Skeletal muscle tissue (tissue), 5 donors: Measurements from ENCODE around the gene B3GNT3. TPM values are rescaled to one million over a fixed set of nuclear protein-coding genes. Genes with fewer than 3 reads are reported as not detected.

Source experiments
- H3K27ac ChIP-seq: one replicate; pipeline ENCODE4 v1.7.0; 2013; ENCODE audit warnings: mild to moderate bottlenecking, low read depth, low read length, inconsistent platforms
- H3K27me3 ChIP-seq, 3 donors: one replicate each; pipeline ENCODE4 v1.7.0; 2013; ENCODE audit warnings: low read length in 3 of 3; ENCODE audit not compliant: control insufficient read depth in 3 of 3, insufficient read depth in 3 of 3
- H3K36me3 ChIP-seq, 3 donors: one replicate each; pipeline ENCODE4 v1.7.0; 2013; ENCODE audit warnings: low read length in 3 of 3; ENCODE audit not compliant: control insufficient read depth in 3 of 3, insufficient read depth in 3 of 3
- H3K4me1 ChIP-seq, 3 donors: one replicate each; pipeline ENCODE4 v1.7.0; 2013; ENCODE audit warnings: low read length in 3 of 3, mild to moderate bottlenecking in 3 of 3; ENCODE audit not compliant: control insufficient read depth in 3 of 3, insufficient read depth in 3 of 3
- H3K4me3 ChIP-seq, 3 donors: one replicate each; pipeline ENCODE4 v1.7.0; 2013; ENCODE audit warnings: low read length in 3 of 3
- H3K9ac ChIP-seq, 3 donors: one replicate each; pipeline ENCODE4 v1.7.0; 2013; ENCODE audit warnings: low read length in 3 of 3, mild to moderate bottlenecking in 3 of 3, moderate library complexity in 2 of 3, low read depth in 1 of 3
- H3K9me3 ChIP-seq, 3 donors: one replicate each; pipeline ENCODE4 v1.7.0; 2013; ENCODE audit warnings: low read length in 3 of 3; ENCODE audit not compliant: control insufficient read depth in 3 of 3
- small RNA-seq: library from RNA; depleted of rRNA; stranded (forward); fragments of <200 nt; gene quantifications from one replicate; pipeline ENCODE3, GENCODE V24; 2014
- total RNA-seq: library from RNA; depleted of rRNA; stranded (reverse); fragments of >200 nt; gene quantifications from one replicate; pipeline ENCODE4 v1.2.3, GENCODE V29; 2014
- donor health status: Osteomylitis.

Gene B3GNT3
- total RNA-seq, 1 donor from 2014 or later, result not detected

- H3K27me3 ChIP-seq, result no peaks in the 10 kb centered on the region
- peak within 1 kb of the TSS; percentile 85 to 97 (median 97) for H3K9ac ChIP-seq
- peak within 1 kb of the TSS; percentile 90 for H3K27ac ChIP-seq
- peak within 1 kb of the TSS; percentile 82 to 99 (median 97) for H3K4me3 ChIP-seq
- no peaks in the 10 kb centered on the region for H3K9me3 ChIP-seq
- H3K36me3 ChIP-seq, result peaks cover 30 to 38% (median 38%) of the 10 kb centered on the region in 3 donors
- H3K4me1 ChIP-seq, result peaks cover 31 to 52% (median 45%) of the 10 kb centered on the region in 3 donors
Measured at GRCh38 chr19:17859533-17860330, 64.8 kb downstream of the B3GNT3 start, which contains the start of gene RPL18A. Gene RPL18A (plus strand): TSS chr19:17859910. CDS start chr19:17859957, 47 bp downstream.

DNA sequence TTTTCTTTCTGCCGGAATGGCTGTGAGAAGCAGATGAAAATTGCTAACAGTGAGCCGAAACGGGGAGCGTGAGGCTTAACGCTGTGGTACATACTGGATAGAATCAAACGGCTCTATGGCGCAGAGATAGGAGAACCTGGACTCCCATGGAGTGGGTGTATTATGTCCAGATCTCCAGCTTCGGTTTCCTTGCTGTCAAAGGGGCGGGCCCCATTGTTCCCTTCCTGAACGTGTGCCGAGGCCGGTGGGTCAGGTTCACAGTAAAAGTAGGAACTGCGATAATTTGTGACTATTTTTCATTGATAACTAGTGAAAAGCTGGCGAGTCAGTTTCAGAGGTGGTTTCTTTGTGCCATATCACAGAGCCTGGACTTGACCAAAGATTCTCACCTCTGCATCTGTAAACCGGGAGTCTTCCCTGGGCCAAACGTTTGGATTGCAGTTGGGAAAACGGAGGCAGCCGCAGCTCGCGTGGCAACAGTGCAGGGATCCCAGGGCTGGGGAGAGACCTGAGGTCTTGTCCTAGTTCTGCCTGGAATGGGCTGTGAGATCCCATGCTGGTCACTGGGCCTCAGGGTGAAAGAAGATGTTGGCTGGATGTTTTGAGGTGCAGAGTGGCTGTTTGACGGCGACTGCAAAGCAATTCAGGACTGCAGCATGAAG is 65.5 kb downstream of the B3GNT3 start:
- Histone ChIP-seq H3K27me3 (no peaks in the 10 kb centered on the region), H3K9me3 (no peaks in the 10 kb centered on the region), H3K4me3 (peak overlapping the region; percentile 82 to 99 (median 97)), H3K9ac (peak overlapping the region; percentile 85 to 97 (median 97)), H3K27ac (peak overlapping the region; percentile 90), H3K4me1 (peaks cover 31 to 49% (median 46%) of the 10 kb centered on the region in 3 donors), H3K36me3 (peaks cover 33 to 42% (median 40%) of the 10 kb centered on the region in 3 donors)

DNA sequence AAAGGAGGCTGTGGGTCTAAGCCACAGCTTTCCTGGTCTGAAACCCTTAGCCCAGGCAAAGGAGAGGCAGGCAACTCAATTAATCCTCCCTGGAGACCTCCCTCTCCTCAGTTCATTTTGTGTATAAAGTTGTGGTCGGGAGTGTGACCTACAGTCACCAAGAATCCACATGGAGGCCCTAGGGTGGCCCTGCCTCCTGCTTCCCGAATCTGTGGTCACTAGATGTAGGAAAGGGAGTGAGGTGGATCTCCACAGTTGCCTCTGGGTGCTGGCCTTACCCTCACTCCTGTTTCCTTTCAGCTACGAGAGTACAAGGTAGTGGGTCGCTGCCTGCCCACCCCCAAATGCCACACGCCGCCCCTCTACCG is 66.0 kb downstream of the B3GNT3 start:
- peak overlapping the region; percentile 85 to 97 (median 97) for H3K9ac ChIP-seq
- peaks cover 37 to 47% (median 44%) of the 10 kb centered on the region in 3 donors for H3K36me3 ChIP-seq
- peak overlapping the region; percentile 90 for H3K27ac ChIP-seq
- H3K27me3 ChIP-seq, result no peaks in the 10 kb centered on the region
- H3K9me3 ChIP-seq, result no peaks in the 10 kb centered on the region
- peak overlapping the region; percentile 82 to 99 (median 97) for H3K4me3 ChIP-seq
- peaks cover 31 to 53% (median 51%) of the 10 kb centered on the region in 3 donors for H3K4me1 ChIP-seq

- Histone ChIP-seq H3K9ac (peak overlapping the region; percentile 66 to 97 (median 85)), H3K9me3 (no peaks in the 10 kb centered on the region), H3K4me1 (peaks cover 31 to 56% (median 52%) of the 10 kb centered on the region in 3 donors), H3K36me3 (peaks cover 37 to 49% (median 44%) of the 10 kb centered on the region in 3 donors), H3K27me3 (no peaks in the 10 kb centered on the region), H3K27ac (peak overlapping the region; percentile 90), H3K4me3 (peak overlapping the region; percentile 51 to 97 (median 82))
Measured at GRCh38 chr19:17861542-17862402, 66.8 kb downstream of the B3GNT3 start.

- no peaks in the 10 kb centered on the region for H3K27me3 ChIP-seq
- peak overlapping the region in 1 of 3 donors; percentile 13 for H3K4me3 ChIP-seq
- peaks cover 31 to 56% (median 52%) of the 10 kb centered on the region in 3 donors for H3K4me1 ChIP-seq
- H3K9ac ChIP-seq, result peak overlapping the region in 1 of 3 donors; percentile 97
- peak overlapping the region; percentile 79 for H3K27ac ChIP-seq
- no peaks in the 10 kb centered on the region for H3K9me3 ChIP-seq
- H3K36me3 ChIP-seq, result peaks cover 37 to 49% (median 44%) of the 10 kb centered on the region in 3 donors
Measured at GRCh38 chr19:17862711-17863519, 68.0 kb downstream of the B3GNT3 start.

Small RNA genes lying within 50 kb of the gene (small RNA-seq; reads per million reads assigned to genes)
- not detected for gene SNORA68

Other genes with a start within 250 kb of the B3GNT3 start
- gene COLGALT1, start 239.5 kb upstream of the B3GNT3 start, total RNA-seq, result 38.1 TPM
- not detected for gene UNC13A, start 106.8 kb upstream of the B3GNT3 start, total RNA-seq
- 25.6 TPM for gene MAP1S, start 75.7 kb upstream of the B3GNT3 start, total RNA-seq
- gene FCHO1, start 43.7 kb upstream of the B3GNT3 start, total RNA-seq, result 1.0 TPM
- gene INSL3, start 26.4 kb downstream of the B3GNT3 start, total RNA-seq, result not detected
- 2.1 TPM for gene JAK3, start 52.8 kb downstream of the B3GNT3 start, total RNA-seq
- 1,370 TPM for gene RPL18A, start 64.8 kb downstream of the B3GNT3 start, total RNA-seq
- not detected for gene SLC5A5, start 76.8 kb downstream of the B3GNT3 start, total RNA-seq
- 15.7 TPM for gene CCDC124, start 137.9 kb downstream of the B3GNT3 start, total RNA-seq
- 0.52 TPM for gene KCNN1, start 172.0 kb downstream of the B3GNT3 start, total RNA-seq
- gene ARRDC2, start 213.0 kb downstream of the B3GNT3 start, total RNA-seq, result 5.7 TPM